ENCODE measurements around the gene FOXJ2. TPM values are rescaled to one million over a fixed set of nuclear protein-coding genes. Genes with fewer than 3 reads are reported as not detected.

FOXJ2 gene
- total RNA-seq, 4 donors from 2014 or later, result 16.4 to 28.2 (median 20.4) TPM

- TF ChIP-seq POLR2A (IDR thresholded peaks at IDR 0.05), result no peak
- WGBS, 2 donors (ENCODE audit: low coverage in 1 of 2), result 35 to 59% methylated on average over 4 of the region's 4 CpGs
- Histone ChIP-seq H3K4me1 (peaks cover 0 to 9% (median 4%) of the 10 kb centered on the region in 3 donors), H3K27me3 (no peaks in the 10 kb centered on the region), H3K9me3 (no peaks in the 10 kb centered on the region), H3K4me3 (no peak overlapping the region), H3K36me3 (no peaks in the 10 kb centered on the region), H3K27ac (no peak overlapping the region)
- no peak for ATAC-seq
These were observed 44.7 kb downstream of the FOXJ2 start for GRCh38 chr12:8077207-8077606.

DNA sequence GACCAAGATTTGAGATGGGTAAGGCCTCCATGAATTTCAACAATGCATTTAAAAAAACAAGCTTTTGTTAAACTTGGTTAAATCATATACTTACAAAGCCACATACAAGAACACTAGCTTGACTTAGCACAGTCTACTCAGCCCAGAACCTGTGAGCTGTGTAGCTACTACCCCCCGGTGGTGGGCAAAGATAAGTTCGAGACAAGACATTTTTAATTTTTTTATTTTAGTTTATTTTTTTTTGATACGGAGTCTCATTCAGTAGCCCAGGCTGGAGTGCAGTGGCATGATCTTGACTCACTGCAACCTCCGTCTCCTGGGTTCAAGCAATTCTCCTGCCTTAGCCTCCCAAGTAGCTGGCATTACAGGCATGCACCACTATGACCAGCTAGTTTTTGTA is 45.9 kb downstream of the FOXJ2 start:
- no peak for TF ChIP-seq EP300 (IDR thresholded peaks at IDR 0.05)
- TF ChIP-seq, protein P1, sequence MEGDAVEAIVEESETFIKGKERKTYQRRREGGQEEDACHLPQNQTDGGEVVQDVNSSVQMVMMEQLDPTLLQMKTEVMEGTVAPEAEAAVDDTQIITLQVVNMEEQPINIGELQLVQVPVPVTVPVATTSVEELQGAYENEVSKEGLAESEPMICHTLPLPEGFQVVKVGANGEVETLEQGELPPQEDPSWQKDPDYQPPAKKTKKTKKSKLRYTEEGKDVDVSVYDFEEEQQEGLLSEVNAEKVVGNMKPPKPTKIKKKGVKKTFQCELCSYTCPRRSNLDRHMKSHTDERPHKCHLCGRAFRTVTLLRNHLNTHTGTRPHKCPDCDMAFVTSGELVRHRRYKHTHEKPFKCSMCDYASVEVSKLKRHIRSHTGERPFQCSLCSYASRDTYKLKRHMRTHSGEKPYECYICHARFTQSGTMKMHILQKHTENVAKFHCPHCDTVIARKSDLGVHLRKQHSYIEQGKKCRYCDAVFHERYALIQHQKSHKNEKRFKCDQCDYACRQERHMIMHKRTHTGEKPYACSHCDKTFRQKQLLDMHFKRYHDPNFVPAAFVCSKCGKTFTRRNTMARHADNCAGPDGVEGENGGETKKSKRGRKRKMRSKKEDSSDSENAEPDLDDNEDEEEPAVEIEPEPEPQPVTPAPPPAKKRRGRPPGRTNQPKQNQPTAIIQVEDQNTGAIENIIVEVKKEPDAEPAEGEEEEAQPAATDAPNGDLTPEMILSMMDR (IDR thresholded peaks at IDR 0.05), result peak in 1 of 4 experiments; percentile 18
- Histone ChIP-seq H3K27me3 (no peaks in the 10 kb centered on the region), H3K9me3 (no peaks in the 10 kb centered on the region), H3K36me3 (no peaks in the 10 kb centered on the region), H3K4me3 (no peak overlapping the region), H3K4me1 (peaks cover 4 to 18% (median 5%) of the 10 kb centered on the region in 3 donors), H3K27ac (no peak overlapping the region)
- ATAC-seq, result no peak
- WGBS, 2 donors (ENCODE audit: low coverage in 1 of 2), result 7 to 29% methylated on average over 3 to 4 of the region's 4 CpGs

DNA sequence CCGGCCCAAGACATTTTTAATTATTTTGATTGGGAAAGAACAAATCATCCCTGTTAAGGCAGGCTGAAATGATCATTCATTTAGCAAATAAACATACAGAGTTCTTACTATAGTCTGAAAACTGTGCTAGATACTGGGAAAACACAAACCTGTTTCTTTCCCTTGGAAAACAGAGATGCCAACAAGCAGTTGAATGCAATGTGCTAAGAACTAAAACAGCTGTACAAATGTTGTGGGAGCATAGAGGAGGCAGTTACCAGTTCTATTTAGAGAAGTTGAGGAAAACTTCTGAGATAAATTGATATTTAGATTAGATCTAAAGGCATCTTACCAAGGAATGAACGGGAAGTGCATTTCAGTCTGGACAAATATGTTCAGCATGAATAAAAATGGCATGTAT is 46.4 kb downstream of the FOXJ2 start:
- H3K9me3 ChIP-seq, result no peaks in the 10 kb centered on the region
- H3K27me3 ChIP-seq, result no peaks in the 10 kb centered on the region
- no peak overlapping the region for H3K4me3 ChIP-seq
- H3K27ac ChIP-seq, result no peak overlapping the region
- TF ChIP-seq EP300 (IDR thresholded peaks at IDR 0.05), result no peak
- TF ChIP-seq, protein P1 (IDR thresholded peaks at IDR 0.05), result no peak
- TF ChIP-seq POLR2A (IDR thresholded peaks at IDR 0.05), result no peak
- TF ChIP-seq POLR2AphosphoS5 (IDR thresholded peaks at IDR 0.05), result no peak
- peaks cover 4 to 23% (median 5%) of the 10 kb centered on the region in 3 donors for H3K4me1 ChIP-seq
- 43 to 56% methylated on average over 2 of the region's 2 CpGs for WGBS, 2 donors (ENCODE audit: low coverage in 1 of 2)
- no peak for ATAC-seq
- no peaks in the 10 kb centered on the region for H3K36me3 ChIP-seq

DNA sequence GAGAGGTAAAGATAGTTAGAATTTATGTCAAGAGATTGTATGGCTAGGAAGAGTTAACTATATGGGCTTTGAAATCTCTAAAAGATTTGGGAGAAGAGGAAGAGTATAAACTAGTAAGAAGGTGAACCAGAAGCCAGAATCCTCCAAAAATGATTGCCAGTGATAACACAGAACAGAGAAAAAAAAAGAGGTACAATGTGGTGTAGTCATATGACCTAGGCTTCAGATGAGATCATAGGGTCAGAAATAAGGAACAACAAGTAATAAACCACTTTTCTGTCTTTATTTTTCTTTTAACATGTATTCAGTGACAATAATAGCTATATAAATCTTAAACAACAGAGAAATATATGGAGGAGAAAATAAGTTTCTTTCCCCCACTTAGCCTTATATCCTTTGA is 47.6 kb downstream of the FOXJ2 start:
- Histone ChIP-seq H3K27me3 (no peaks in the 10 kb centered on the region), H3K36me3 (no peaks in the 10 kb centered on the region), H3K4me3 (no peak overlapping the region), H3K9me3 (no peaks in the 10 kb centered on the region), H3K4me1 (peaks cover 4 to 35% (median 5%) of the 10 kb centered on the region in 3 donors), H3K27ac (no peak overlapping the region)
- TF ChIP-seq, protein P1 (IDR thresholded peaks at IDR 0.05), result no peak
- TF ChIP-seq POLR2A (IDR thresholded peaks at IDR 0.05) (no peak), POLR2AphosphoS5 (IDR thresholded peaks at IDR 0.05) (no peak), EP300 (IDR thresholded peaks at IDR 0.05) (no peak)
- no peak for ATAC-seq

GRCh38 chr12:8081251-8081920 is 48.9 kb downstream of the FOXJ2 start:
- TF ChIP-seq, protein P1 (IDR thresholded peaks at IDR 0.05), result no peak
- no peak for TF ChIP-seq POLR2A (IDR thresholded peaks at IDR 0.05)
- no peak for TF ChIP-seq POLR2AphosphoS5 (IDR thresholded peaks at IDR 0.05)
- no peak for TF ChIP-seq EP300 (IDR thresholded peaks at IDR 0.05)
- ATAC-seq, result no peak
- Histone ChIP-seq H3K36me3 (peaks cover 0 to 7% of the 10 kb centered on the region in 2 donors), H3K27ac (peak overlapping the region; percentile 93 to 95 (median 93)), H3K4me1 (peaks cover 4 to 39% (median 5%) of the 10 kb centered on the region in 3 donors), H3K4me3 (peak overlapping the region; percentile 84 to 98), H3K27me3 (no peaks in the 10 kb centered on the region), H3K9me3 (no peaks in the 10 kb centered on the region)
- 0 to 6% methylated on average over 14 to 15 of the region's 15 CpGs for WGBS, 2 donors (ENCODE audit: low coverage in 1 of 2)

Measured in gastroesophageal sphincter (tissue), 4 donors.